B cell (primary cell): ENCODE data around the gene HIRIP3. TPM values are rescaled to one million over a fixed set of nuclear protein-coding genes. Genes with fewer than 3 reads are reported as not detected.

Experiments
- ATAC-seq: fragments of 200-7000 bp; cut with Tn5 transposase; one replicate; pipeline ENCODE4 v1.10.0; 2021; ENCODE audit warnings: low read depth, mild to moderate bottlenecking, moderate number of reproducible peaks, moderate library complexity
- CTCF ChIA-PET: fragments of 350-600 bp; sonication (Branson Sonifier 250); formaldehyde crosslinking; loops from one replicate; lab custom pipeline; 2021; ENCODE audit warnings: antibody characterized with exemption, inconsistent platforms; lab: Charles Lee
- POLR2A ChIA-PET: fragments of 350-600 bp; sonication (Branson Sonifier 250); formaldehyde crosslinking; loops from one replicate; lab custom pipeline; 2021; ENCODE audit warnings: antibody characterized with exemption; lab: Charles Lee
- DNase-seq: peaks from one replicate; pipeline ENCODE4 v3.0.0; 2013
- H2AFZ ChIP-seq: 2 replicates; pipeline ENCODE4 v1.6.1; 2012; ENCODE audit warnings: mild to moderate bottlenecking, low read depth, low read length; ENCODE audit not compliant: insufficient read depth, poor library complexity, severe bottlenecking
- H3K27ac ChIP-seq, 2 donors: 1 replicate in 1 of 2; 2 replicates in 1 of 2; pipeline ENCODE4 v1.5.1; 2012 to 2013; ENCODE audit warnings: low read length in 2 of 2, mild to moderate bottlenecking in 2 of 2, moderate library complexity in 1 of 2
- H3K27me3 ChIP-seq, 4 experiments: fragments of 200-600 bp in 1 of 4; sonication (generic) in 1 of 4; replicated peaks in 1 of 4; 1 replicate in 2 of 4; 2 replicates in 2 of 4; pipeline versions ENCODE4 v1.6.1 to v1.7.0; 2013 to 2016; ENCODE audit warnings: low read length in 3 of 4, mild to moderate bottlenecking in 2 of 4, mixed read lengths in 1 of 4, moderate library complexity in 1 of 4; ENCODE audit not compliant: insufficient read depth in 4 of 4, control insufficient read depth in 3 of 4; ENCODE audit errors: control extremely low read depth in 1 of 4
- H3K36me3 ChIP-seq, 2 experiments: replicated peaks in 1 of 2; 1 replicate in 1 of 2; 2 replicates in 1 of 2; pipeline versions ENCODE4 v1.6.1 to v1.7.1; 2013; ENCODE audit warnings: low read length in 1 of 2; ENCODE audit not compliant: insufficient read depth in 2 of 2, control insufficient read depth in 1 of 2; ENCODE audit errors: control extremely low read depth in 1 of 2, extremely low read depth in 1 of 2
- H3K4me1 ChIP-seq, 2 donors: fragments of 200-600 bp in 1 of 2; sonication (generic) in 1 of 2; 1 replicate in 1 of 2; 2 replicates in 1 of 2; pipeline versions ENCODE4 v1.5.1 to v1.6.1; 2013 to 2017; ENCODE audit warnings: low read length in 2 of 2; ENCODE audit not compliant: control insufficient read depth in 2 of 2, insufficient read depth in 2 of 2
- H3K4me2 ChIP-seq: replicated peaks from 2 replicates; pipeline ENCODE3; 2012; ENCODE audit warnings: mild to moderate bottlenecking, low read depth, low read length; ENCODE audit not compliant: poor library complexity, severe bottlenecking
- H3K4me3 ChIP-seq, 5 experiments: fragments of 200-600 bp in 1 of 5; sonication (generic) in 1 of 5; 1 replicate in 3 of 5; 2 replicates in 2 of 5; pipeline versions ENCODE4 v1.5.1 to v1.7.0; 2011 to 2016; ENCODE audit warnings: low read length in 4 of 5, mild to moderate bottlenecking in 4 of 5, low read depth in 2 of 5, control low read depth in 1 of 5, moderate library complexity in 1 of 5; ENCODE audit not compliant: insufficient read depth in 1 of 5; ENCODE audit errors: control extremely low read depth in 1 of 5, extremely low read depth in 1 of 5
- H3K79me2 ChIP-seq: fragments of 200-600 bp; sonication (generic); one replicate; pipeline ENCODE4 v1.6.0; 2016; ENCODE audit warnings: low read length; ENCODE audit not compliant: control insufficient read depth, insufficient read depth
- H3K9ac ChIP-seq: fragments of 200-600 bp; sonication (generic); 2 replicates; pipeline ENCODE4 v1.6.1; 2017; ENCODE audit warnings: mild to moderate bottlenecking, low read length, moderate library complexity
- H3K9me3 ChIP-seq, 3 donors: one replicate each; pipeline versions ENCODE4 v1.6.1 to v1.7.1; 2013; ENCODE audit warnings: low read length in 2 of 3; ENCODE audit not compliant: control insufficient read depth in 2 of 3, insufficient read depth in 1 of 3; ENCODE audit errors: control extremely low read depth in 1 of 3
- H4K20me1 ChIP-seq: 2 replicates; pipeline ENCODE4 v1.6.0; 2012; ENCODE audit warnings: mild to moderate bottlenecking, low read length; ENCODE audit not compliant: insufficient read depth, control insufficient read depth, poor library complexity, severe bottlenecking
- H3K27ac Mint-ChIP-seq: one replicate; pipeline ENCODE4 v1.8.0; 2021; ENCODE audit warnings: mixed read lengths
- H3K27me3 Mint-ChIP-seq: one replicate; pipeline ENCODE4 v1.8.0; 2021; ENCODE audit warnings: mixed read lengths
- H3K4me1 Mint-ChIP-seq: one replicate; pipeline ENCODE4 v1.8.0; 2021; ENCODE audit warnings: mixed read lengths
- H3K4me3 Mint-ChIP-seq: one replicate; pipeline ENCODE4 v1.8.0; 2021; ENCODE audit warnings: mixed read lengths
- H3K9me3 Mint-ChIP-seq: one replicate; pipeline ENCODE4 v1.8.0; 2022; ENCODE audit warnings: mixed read lengths; ENCODE audit not compliant: insufficient read depth
- CTCF ChIP-seq: fragments of 200-600 bp; IDR thresholded peaks from one replicate; pipeline ENCODE4 v1.8.0; 2022; ENCODE audit warnings: antibody characterized with exemption, mild to moderate bottlenecking
- EZH2 ChIP-seq: IDR thresholded peaks from 2 replicates; pipeline ENCODE4 v1.6.1; 2012; ENCODE audit warnings: borderline replicate concordance, low read depth, mild to moderate bottlenecking, moderate library complexity, low read length; ENCODE audit not compliant: insufficient read depth, poor library complexity, severe bottlenecking
- WGBS: methylation state at CpG from one replicate; pipeline ENCODE4 v1.1.5; 2013; ENCODE audit warnings: missing lambda C conversion rate; ENCODE audit not compliant: insufficient coverage; 5-methylcytosine and 5-hydroxymethylcytosine counted together
- intact Hi-C: fragments of 100-400 bp; cut with micrococcal nuclease; formaldehyde crosslinking; loops from one replicate; pipeline ENCODE4 v1.10.0; 2022
- polyA plus RNA-seq: library from polyadenylated mRNA; depleted of rRNA; stranded (reverse); fragments of >200 nt; gene quantifications from 2 replicates; pipeline ENCODE4 v1.2.3, GENCODE V29; 2012
- total RNA-seq, 2 donors: library from RNA; stranded (reverse); fragments of 120-200 nt in 1 of 2; gene quantifications; 1 replicate in 1 of 2; 2 replicates in 1 of 2; pipeline versions ENCODE4 v1.2.3 to v1.2.4, GENCODE V29; 2013 to 2022

The HIRIP3 gene
- total and polyA plus RNA-seq, 2 donors (not counting 1 experiment from before 2014, with no cell fraction given) = 12.2 to 13.9 TPM

DNA sequence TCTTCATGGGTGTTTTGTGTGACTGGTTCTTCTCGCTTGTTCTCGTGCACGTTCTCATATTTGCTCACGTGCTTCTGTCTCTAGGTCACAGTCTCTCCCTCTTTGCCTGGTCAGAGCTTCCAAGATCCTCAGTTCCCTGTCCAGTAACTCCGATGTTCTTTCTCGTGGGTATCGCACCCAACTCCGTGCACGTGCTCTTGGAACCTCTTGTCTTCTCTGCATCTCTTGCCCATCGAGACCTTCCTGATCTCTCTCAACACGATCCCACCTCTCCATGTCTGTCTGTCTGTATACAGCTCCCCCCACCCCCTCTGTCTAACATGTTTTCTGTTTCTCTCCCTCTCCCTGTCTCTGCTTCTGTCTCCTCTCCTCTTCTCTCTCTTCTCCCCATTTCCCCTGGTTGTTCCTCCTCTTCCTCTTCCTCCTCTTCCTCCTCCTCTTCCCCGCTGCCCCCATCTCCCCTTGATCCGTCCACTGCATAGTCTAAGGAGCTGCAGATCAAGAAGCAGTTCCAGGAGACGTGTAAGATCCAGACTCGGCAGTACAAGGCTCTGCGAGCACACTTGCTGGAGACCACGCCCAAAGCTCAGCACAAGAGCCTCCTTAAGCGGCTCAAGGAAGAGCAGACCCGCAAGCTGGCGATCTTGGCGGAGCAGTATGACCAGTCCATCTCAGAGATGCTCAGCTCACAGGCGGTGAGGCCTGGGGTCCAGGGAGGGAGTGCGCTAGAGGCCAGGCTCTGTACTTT lies 6.1 kb downstream of the HIRIP3 start:
- Histone ChIP-seq H4K20me1 (no peaks in the 10 kb centered on the region), H3K4me2 (no peak overlapping the region), H3K36me3 (peaks cover 0 to 66% of the 10 kb centered on the region in 2 experiments), H2AFZ (no peak overlapping the region), H3K4me1 (peaks cover under 1 to 5% of the 10 kb centered on the region in 2 donors), H3K4me3 (no peak overlapping the region), H3K27ac (no peak overlapping the region), H3K9ac (no peak overlapping the region), H3K27me3 (no peaks in the 10 kb centered on the region), H3K9me3 (no peaks in the 10 kb centered on the region), H3K79me2 (no peaks in the 10 kb centered on the region)
- ATAC-seq (no peak), DNase-seq (no peak)
- ChIA-PET POLR2A (interaction anchor here (0.6 kb wide), 1 partner anchor 33 kb away, joined by 7 read pairs; no protein-coding TSS in a partner anchor), CTCF (interaction anchor here (0.7 kb wide), 1 partner anchor 93 kb away, joined by 3 read pairs; no protein-coding TSS in a partner anchor)
- Mint-ChIP-seq H3K9me3 (no peaks in the 10 kb centered on the region), H3K4me3 (no peak overlapping the region), H3K4me1 (peaks cover 3% of the 10 kb centered on the region), H3K27ac (no peak overlapping the region), H3K27me3 (no peaks in the 10 kb centered on the region)
- no peak for TF ChIP-seq CTCF
- no peak for TF ChIP-seq EZH2
- intact Hi-C loops = no loop called here
- 96% methylated on average over 23 of the region's 23 CpGs for WGBS
